GM21529 (cell line): Measurements from ENCODE around the gene NPPC.
A peak's percentile ranks its signal among the peaks of the same experiment; 100 is the strongest.

Source experiments
- ATAC-seq: cut with Tn5 transposase; IDR thresholded peaks from one replicate; pipeline ENCODE4 v1.9.1; 2021; ENCODE audit not compliant: unreplicated experiment

NPPC gene

DNA sequence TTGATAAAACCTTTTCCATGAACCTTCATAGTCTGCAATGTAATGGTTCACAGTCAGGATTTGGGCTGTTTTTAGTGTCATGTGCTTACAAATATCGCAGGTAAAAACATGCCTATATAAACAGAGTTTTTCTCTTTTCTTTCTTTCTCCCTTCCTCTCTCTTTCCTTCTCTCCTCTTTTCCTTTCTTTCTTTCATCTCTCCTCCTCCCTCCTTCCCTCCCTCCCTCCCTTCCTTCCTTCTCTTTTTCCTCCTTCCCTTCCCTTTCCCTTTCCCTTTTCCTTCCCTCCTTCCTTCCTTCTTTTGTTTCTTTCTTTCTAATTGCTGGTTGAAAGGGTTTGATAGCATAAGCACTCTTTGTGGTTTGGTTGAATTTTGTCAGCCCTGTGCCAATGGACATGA, 9.6 kb upstream of the NPPC start:
- ATAC-seq = no peak

DNA sequence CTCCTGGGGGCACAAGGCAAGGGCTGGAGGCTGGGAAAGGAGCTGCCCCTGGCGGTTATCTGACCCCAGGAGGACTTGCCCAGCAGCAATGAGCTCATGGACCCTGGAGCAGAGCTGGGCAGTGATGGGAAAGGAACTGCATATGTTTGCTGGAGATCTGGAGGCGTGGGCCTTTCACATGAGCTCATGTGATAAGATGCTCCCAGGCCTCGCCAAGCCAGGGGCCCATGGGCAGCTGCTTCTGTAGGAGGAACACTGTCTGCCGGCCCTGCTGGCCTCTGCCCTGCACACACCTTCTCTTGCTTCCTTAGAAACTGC, 9.0 kb upstream of the NPPC start:
- ATAC-seq = no peak

DNA sequence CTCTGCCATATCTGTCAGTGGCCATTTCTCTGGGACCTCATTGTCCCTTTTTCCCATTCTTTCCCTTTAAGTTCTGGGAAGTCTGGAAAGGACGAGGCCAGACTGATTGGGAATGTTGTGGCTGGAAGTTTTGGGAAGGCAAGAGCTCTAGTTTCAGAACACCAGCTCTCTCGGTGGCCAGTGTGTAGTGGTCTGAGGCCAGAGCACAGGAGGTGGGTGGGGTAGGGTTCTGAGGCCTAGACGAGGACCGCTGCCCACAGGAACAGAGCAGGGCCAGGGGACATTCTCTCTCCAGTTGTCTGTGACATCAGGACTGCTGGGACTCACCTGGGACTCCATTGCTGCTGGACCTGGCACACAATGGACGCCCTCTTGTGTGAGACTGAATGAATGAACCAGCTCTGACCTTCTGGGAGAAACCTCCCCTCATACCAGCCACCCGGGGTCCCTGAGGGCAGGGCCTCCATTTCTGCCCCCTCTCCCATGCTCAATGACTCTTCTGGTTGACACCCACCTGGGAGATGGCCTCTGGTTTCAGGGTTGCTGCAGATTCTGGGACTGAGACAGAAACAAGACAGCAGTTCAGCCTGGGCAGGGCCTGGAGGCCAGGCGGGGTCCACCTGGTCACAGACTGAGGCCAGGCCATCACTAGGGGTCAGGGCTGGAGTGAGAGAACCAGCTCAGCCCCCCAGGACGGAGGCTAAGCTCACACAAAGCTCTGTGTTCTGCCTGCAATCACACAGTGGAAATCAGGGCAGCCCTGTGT, 8.4 kb upstream of the NPPC start:
- no peak for ATAC-seq

DNA sequence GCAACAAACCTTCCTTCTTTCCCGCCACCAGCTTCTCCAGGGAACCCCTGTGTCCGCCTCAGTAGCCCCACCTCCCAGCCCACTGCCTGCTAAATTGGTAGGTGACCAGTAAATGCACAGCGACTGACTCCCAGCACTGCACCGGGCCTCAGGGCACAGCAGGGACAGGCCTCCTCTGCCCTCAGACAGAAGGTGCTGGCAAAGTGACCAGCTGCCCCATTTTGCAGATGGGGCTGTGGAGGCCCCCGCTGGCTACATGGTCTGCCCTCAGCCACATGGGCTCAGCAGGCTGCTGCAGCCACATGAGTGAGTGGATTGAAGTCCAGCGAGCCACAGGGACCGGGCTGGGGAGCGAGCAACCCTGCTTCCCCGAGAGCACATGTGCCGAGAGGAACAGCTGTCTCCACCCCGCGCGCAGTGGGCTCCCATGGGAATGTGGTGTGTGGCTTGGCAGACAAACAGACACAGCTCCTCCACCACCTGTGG, 7.8 kb upstream of the NPPC start:
- no peak for ATAC-seq

DNA sequence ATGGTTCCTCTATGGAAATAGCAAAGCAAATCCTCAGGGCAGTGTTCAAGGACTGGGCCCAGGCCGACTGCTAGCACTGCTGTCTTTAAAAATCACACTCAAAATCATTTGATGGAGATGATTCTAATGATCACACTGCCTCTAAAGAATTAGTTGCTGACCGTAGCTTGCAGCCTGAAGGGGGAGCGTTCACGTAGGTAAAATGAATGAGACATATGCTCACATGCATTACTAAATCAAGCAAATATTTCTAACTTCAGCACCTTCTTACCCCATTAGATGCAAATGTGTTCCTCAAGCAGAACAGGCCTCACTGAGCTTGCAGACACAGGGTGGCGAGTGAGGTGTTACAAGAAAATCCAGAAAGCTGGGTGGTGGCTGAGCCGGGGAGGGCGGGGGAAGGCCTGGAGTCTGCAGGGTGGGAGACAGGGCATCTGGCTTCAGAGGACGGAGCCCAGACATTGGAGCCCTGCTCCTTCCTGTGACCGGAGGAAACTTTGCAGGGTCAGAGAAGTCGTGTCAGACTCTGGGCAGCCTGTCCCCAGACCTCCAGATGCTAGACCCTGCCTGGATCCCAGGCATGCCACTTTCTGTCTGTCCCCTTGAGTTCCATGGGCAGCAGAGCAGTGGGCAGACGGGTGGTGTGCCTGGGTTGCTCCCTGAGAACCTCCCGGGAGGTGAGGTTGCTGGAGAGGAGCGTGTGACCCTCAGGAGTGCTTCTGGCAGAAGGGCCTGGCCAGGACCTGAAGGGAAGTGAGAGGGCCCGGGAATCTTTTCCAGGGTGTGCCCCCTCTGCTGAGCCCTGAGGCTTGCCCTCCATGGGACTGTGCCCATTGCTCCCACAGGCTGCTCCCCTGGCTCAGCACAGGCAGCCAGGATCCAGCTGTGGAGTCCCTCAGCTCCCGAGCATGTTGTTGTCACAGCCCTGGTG, 7.1 kb upstream of the NPPC start:
- no peak for ATAC-seq

DNA sequence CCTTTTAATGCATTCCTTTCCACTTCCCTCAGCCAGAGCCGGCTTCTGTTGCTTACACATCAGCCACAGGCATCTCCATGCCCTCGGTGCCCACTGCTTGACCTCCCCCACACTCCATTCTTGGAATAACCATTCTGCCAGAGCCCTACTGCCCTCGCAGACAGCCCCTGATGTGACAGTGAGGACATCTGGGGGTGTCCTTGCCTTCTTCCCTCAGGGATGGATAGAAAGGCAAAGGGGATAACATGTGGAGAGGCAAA, 6.4 kb upstream of the NPPC start:
- ATAC-seq = no peak

DNA sequence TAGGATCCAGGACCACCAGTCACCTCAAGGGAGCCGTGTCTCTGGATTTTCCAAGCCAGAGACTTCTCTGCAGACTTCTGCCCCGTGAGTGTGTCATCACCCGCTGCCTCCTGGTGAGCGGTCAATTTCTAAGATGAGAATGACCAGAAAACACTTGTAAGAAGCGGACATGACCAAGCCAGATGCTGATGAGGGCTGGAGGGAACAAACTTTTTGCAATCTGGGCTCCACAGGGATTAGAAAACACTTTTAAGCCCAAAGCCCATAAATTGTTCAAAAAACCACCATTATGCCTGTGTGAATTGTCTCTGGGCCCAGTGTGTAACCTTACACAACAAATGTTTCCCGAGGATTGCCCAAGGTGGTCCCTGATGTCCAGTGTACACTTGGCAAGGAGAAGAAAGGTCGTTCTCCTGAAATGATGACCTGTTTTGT, 5.3 kb upstream of the NPPC start:
- no peak for ATAC-seq

DNA sequence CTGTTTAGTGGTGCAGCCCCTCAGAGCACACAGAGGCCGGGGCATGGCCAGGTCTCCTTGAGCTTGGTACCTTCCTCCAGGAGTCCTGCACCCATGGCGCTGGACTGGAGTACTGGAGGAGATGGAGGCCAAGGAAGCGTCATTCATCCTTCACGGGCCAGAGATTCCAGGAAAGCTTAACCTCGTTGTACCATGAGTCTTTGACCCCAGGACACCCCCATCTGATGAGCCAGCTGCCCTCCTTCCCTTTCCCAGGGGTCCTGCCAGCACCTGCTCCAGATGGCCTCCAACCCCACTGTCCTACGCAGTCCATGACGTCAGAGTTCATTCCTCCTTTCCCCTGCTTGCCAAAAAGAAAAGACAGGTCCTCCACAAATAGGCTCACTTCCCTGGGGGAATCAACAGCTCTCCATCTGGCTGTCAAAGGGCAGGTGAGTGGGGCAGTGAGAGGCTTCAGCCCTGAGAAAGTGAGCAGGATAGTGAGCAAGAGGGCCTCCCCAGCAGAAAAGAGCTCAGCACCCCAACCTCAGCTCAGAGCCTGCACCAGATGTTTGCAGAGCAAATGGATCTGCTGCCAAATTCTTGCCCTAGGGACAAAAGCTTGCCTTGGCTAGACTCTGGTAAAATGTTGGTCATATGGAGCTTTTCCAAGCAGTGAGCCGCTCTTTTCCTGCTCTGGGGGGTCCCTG, 4.5 kb upstream of the NPPC start:
- ATAC-seq = no peak

DNA sequence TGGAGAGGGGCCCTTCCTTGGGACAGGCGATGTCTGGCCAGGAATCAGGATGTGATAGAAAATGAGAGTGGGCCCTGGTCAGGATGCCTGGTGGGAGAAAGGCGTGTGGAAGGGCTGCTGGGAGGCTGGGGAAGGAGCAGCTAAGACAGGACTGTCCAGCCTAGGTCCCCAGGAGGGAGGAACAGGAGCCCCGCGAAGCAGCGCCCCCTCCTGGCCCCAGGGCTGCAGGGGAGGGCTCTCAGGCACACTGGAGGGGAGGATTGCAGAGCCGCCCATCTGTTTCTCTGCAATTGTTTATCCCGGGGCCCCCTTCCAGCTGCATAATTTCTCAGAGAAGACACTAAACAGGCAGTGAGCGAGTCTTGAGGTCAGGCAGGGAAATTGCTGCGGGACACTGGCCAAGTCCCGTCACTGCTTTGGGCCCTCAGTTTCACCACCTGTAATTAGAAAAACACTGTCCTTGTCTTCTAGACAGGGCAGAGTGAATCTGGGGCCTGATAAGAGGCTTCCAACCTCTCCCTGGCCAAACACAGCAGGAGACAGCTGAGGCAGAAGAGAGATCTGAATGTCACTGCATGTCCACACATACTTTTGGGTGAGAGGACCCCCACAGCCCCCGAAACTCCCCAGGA, 3.9 kb upstream of the NPPC start:
- no peak for ATAC-seq

DNA sequence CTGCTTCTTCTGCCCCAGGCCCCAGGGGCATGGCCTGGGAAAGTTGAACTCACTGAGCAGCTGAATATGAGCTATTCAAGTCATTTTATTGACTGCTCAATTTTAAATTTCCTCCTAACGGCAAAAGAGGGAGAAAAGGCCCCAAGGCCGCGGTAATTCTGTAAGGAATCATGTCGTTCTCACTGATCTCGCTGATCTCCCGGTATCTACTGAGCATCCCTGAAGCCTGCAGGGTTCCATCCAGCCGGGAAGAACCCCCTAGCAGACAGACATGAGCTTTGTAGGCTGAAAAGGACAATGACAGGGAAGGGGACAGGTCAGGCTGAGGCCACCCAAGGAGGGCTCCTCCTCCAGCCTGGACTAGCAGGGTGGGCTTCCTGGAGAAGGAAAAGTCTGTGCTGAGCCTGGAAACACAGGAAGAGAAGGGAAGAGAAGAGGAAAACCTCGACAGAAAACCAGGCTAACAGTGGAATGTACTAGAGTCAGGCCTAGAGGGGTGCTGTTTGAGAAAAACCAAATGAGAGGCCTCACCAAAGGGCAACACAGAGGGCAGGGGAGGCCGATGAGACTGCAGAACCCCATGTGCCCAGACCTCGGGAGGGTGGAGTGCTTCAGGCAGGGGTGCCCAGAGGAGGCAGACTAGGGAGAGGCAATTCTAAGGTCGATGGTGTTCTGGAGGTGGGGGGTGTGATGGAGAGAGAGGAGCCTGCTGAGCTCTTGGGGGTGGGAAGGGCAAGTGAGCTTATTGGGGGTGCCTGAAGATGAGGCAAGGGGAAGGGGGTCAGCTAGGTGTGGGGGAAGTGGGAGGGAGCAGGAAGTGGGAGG, 2.9 kb upstream of the NPPC start:
- ATAC-seq = no peak

DNA sequence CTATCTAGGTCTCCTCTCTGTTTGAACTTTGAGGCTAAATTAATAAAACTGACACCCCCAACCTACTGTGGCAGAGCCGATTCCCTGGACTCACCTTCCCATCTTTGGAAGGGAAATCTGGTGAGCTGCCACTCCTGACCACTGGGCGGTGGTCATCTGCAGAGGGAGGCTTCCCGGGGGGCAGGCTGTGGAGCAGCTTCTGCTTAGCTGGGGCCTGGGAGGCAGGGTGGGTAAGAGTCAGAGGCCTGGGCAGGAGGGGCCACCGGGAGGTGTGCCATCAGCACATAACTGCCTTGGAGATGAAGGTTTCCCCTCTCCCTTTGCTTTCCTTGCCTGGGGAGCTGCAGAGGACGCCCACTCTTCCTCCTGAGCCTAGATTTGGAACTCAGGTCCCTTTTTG, 2.3 kb upstream of the NPPC start:
- ATAC-seq = no peak

DNA sequence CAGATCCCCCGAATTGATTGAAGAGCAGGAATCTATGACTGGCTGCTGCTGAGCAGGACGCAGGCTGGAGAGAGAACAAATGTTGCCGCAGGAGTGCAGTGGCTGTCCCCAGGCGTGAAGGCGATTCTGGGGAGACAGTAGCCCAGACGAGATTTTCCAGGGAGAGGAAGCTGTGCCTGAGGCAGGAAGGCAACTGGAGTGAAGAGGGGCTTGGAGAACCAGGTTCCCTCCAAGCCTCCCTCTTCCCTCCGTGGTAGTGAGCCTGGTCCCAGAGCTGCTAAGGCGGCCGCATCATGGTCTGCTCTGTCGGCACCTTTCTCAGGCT, 1.3 kb upstream of the NPPC start:
- ATAC-seq = no peak

DNA sequence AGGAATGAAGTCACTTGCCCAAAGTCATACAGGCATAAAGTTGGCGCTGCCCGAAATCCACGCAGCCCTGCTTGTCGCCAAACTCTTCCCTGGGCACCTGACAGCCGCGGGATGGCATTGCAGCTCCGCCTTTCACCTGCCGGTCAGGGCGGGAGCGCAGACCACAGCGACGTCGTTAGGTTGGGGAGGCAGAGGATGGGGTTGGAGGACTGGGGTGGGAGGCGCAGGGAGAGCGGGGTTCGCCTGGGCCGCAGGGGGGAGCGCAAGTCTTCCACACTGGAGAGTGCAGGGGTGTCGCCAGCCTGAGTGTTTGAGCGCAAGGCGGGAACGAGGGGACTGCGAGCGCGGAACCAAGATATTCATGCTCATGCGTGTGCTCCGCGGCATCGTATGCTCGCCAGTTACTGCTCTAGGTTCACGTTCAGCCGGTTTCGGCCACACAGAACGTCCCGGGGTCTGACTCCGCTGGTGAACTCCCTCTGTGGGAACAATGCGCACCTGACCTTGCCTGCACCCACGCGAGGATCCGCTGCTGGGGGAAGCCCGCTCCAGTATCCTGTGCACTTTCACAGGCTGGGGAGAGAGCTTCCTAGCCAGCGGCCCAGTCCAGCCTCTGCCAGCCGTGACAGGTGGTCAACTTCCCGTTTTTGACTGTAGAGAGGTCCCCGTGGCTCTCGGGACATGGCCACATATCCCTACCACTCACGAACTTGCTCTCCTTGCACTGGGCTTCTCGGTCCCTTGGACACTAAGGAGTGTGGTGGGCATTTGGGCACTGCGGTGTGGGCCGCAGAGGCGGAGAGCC, 767 bp upstream of the NPPC start:
- ATAC-seq = peak; percentile 11

DNA sequence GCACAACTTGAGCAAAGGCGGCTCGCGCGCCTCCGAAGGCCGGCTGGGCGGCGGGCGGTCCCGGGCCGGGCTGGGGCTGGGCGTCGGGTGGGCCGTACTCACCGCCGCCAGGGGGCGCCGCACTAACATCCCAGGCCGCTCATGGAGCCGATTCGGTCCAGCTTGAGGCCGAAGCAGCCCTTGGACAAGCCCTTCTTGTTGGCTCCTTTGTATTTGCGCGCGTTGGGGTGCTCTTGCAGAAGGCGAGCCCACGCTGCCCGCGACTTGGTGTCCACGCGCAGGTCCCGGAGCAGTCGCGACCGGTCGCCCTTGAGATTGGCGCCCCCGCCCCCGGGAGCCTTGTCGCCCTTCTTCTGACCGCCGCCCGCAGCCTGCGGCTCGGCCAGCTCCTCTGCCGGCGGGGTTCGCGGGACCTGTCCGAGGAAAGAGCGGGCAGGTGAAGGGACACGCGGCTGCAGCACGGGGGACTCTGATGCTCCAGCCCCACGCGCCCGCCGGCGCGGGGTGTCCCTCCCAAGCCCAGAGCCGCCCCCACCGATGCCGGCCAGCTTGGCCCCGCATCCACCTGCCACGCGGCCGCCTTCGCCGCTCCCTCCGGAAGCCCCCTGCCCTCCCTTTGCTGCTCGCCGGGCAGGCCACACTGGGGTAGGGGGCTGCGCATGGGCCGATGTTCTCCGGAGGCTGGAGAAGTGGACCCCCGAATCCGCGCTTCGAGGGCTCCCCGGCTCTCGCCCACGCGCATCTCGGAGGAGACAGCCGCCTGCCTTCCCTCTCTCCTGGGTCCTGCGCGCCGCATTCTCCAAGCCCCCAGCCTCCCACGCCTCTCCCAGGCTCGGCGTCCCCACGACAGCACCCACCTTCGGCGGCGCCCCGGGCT, 655 bp downstream of the NPPC start:
- peak; percentile 56 for ATAC-seq

DNA sequence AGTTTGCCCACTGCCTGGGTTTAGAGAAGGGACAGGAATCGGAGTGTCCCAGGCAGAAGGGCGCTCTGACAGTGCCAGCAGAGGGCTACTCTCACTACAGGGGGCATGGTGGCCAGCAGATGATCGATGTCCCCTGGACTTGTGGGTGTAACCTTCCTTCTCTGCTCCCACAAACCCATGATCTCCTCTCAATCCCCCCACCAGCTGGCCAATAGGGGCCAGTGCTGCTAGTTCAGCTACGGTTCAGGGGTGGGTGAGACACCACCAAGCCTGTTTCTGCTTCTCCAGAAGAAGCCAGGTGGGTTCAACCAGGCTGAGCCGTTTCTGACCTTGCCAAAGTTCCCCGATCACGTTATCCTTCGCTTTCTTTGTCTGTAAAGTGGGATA, 1.3 kb downstream of the NPPC start:
- ATAC-seq = no peak

DNA sequence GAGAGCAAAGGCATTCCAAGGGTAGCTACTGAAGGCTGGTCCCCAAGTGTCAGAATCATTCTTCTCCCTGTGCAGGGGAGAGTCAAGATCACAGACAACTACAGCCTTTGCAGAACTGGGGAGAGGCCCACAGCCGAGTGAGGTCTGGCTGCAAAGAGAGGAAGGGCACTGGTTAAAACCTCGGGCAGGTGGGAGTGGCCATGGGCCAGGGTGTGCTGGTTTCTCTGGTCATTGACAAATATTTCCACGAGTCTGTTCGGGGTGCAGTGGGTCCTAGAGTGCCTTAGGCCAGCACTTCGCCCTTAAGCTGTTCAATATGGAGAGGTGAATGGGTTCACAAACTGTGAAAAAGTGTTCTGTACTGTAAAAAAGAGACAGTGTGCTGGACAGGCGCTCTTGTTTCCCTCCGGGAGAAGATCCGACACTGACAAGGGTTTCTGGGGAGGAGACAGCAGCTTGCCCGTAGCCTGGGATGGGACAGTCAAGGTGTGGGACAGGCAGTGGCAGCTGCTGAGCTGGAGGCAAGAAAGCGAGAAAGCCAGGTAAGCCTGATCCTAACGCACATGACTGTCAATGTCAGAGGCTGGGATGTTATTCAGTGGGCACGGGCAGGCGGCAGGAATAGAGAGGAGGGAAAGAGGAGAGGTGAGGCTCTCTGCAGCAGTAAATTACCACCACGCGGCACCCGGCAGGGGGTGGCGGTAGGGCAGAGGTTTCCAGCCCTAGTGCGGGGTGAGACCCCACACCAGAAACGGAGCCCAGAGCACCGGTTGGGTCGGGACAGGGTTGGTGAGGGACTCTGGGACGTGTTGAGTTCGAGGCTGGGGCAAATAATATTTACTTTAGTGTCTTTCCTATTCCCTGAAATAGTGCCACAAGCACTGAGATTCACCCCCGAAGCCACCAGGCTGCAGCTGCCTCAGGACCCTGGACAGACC, 2.0 kb downstream of the NPPC start:
- ATAC-seq = no peak

DNA sequence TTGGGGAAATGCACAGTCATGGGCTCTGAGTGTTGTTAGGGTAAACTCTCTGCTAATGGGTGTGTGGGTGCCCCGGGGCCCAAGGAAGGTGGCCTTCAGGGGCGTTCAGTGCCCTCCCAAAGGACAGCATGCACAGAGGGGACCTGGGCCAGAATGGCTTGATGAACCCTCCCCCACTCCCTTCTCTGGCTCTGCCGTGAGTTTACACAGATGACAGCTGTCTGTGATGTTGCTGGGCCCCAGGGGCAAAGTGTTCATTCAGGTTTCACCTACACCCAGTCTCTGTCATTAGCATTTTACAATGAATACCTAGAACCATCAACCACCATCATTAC, 3.2 kb downstream of the NPPC start:
- ATAC-seq = no peak
